WTC11 (cell line): ENCODE results near the gene CCL13.

Source experiments
- ESRRA ChIP-seq: sonication (generic); formaldehyde crosslinking; IDR thresholded peaks from 2 replicates; pipeline ENCODE4 v1.8.1; 2022; ENCODE audit warnings: mild to moderate bottlenecking, missing genetic modification reagents, borderline replicate concordance
- NFE2L1 ChIP-seq: sonication (generic); formaldehyde crosslinking; IDR thresholded peaks from 2 replicates; pipeline ENCODE4 v1.8.1; 2023; ENCODE audit warnings: missing genetic modification reagents
- TF ChIP-seq, protein P1 (sequence below): fragments of 200-600 bp; IDR thresholded peaks from 2 replicates; pipeline ENCODE4 v1.8.0; 2022; ENCODE audit warnings: antibody characterized with exemption
- TF ChIP-seq, protein P2 (sequence below): sonication (generic); formaldehyde crosslinking; IDR thresholded peaks from 2 replicates; pipeline ENCODE4 v1.8.1; 2023; ENCODE audit warnings: mild to moderate bottlenecking, moderate library complexity, missing genetic modification reagents
- TF ChIP-seq, protein P3 (sequence below): sonication (generic); formaldehyde crosslinking; IDR thresholded peaks from 2 replicates; pipeline ENCODE4 v1.8.0; 2022; ENCODE audit warnings: mild to moderate bottlenecking, missing genetic modification reagents
- TF ChIP-seq, protein P4 (sequence below): sonication (generic); formaldehyde crosslinking; conservative IDR thresholded peaks from 2 replicates; pipeline ENCODE4 v1.8.1; 2022; ENCODE audit warnings: mild to moderate bottlenecking, missing genetic modification reagents
- TF ChIP-seq, protein P5 (sequence below): sonication (generic); formaldehyde crosslinking; IDR thresholded peaks from 2 replicates; pipeline ENCODE4 v1.8.1; 2023; ENCODE audit warnings: mild to moderate bottlenecking, missing genetic modification reagents, moderate library complexity

DNA sequence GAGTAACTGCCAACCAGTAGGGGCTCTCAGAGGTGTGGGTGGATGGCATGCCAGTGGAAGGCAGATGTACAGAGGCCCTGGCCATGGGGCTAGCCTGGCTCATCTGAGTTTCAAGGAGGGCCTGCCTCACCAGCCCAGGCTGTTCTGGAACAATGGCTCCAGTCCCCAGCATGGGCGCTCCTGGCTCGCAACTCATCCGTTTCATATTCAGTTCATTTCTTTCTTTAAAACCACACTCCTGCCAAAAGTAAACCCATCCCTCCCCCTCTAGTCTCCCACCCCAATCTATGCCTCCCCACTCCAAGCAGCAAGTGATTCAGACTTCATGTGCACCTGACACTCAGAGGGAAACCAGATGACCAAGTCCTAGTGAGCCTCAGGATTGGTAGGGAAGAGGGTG, 2.4 kb downstream of the CCL13 start:
- TF ChIP-seq, protein P1, sequence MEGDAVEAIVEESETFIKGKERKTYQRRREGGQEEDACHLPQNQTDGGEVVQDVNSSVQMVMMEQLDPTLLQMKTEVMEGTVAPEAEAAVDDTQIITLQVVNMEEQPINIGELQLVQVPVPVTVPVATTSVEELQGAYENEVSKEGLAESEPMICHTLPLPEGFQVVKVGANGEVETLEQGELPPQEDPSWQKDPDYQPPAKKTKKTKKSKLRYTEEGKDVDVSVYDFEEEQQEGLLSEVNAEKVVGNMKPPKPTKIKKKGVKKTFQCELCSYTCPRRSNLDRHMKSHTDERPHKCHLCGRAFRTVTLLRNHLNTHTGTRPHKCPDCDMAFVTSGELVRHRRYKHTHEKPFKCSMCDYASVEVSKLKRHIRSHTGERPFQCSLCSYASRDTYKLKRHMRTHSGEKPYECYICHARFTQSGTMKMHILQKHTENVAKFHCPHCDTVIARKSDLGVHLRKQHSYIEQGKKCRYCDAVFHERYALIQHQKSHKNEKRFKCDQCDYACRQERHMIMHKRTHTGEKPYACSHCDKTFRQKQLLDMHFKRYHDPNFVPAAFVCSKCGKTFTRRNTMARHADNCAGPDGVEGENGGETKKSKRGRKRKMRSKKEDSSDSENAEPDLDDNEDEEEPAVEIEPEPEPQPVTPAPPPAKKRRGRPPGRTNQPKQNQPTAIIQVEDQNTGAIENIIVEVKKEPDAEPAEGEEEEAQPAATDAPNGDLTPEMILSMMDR, result no peak
- TF ChIP-seq ESRRA (CRISPR knock-in tag) (no peak), NFE2L1 (CRISPR knock-in tag) (no peak)
- TF ChIP-seq, protein P2, sequence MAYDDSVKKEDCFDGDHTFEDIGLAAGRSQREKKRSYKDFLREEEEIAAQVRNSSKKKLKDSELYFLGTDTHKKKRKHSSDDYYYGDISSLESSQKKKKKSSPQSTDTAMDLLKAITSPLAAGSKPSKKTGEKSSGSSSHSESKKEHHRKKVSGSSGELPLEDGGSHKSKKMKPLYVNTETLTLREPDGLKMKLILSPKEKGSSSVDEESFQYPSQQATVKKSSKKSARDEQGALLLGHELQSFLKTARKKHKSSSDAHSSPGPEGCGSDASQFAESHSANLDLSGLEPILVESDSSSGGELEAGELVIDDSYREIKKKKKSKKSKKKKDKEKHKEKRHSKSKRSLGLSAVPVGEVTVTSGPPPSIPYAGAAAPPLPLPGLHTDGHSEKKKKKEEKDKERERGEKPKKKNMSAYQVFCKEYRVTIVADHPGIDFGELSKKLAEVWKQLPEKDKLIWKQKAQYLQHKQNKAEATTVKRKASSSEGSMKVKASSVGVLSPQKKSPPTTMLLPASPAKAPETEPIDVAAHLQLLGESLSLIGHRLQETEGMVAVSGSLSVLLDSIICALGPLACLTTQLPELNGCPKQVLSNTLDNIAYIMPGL (CRISPR knock-in tag), result no peak
- TF ChIP-seq, protein P3, sequence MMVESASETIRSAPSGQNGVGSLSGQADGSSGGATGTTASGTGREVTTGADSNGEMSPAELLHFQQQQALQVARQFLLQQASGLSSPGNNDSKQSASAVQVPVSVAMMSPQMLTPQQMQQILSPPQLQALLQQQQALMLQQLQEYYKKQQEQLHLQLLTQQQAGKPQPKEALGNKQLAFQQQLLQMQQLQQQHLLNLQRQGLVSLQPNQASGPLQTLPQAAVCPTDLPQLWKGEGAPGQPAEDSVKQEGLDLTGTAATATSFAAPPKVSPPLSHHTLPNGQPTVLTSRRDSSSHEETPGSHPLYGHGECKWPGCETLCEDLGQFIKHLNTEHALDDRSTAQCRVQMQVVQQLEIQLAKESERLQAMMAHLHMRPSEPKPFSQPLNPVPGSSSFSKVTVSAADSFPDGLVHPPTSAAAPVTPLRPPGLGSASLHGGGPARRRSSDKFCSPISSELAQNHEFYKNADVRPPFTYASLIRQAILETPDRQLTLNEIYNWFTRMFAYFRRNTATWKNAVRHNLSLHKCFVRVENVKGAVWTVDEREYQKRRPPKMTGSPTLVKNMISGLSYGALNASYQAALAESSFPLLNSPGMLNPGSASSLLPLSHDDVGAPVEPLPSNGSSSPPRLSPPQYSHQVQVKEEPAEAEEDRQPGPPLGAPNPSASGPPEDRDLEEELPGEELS (CRISPR knock-in tag), result no peak
- TF ChIP-seq, protein P4, sequence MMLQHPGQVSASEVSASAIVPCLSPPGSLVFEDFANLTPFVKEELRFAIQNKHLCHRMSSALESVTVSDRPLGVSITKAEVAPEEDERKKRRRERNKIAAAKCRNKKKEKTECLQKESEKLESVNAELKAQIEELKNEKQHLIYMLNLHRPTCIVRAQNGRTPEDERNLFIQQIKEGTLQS (CRISPR knock-in tag), result no peak
- TF ChIP-seq, protein P5, sequence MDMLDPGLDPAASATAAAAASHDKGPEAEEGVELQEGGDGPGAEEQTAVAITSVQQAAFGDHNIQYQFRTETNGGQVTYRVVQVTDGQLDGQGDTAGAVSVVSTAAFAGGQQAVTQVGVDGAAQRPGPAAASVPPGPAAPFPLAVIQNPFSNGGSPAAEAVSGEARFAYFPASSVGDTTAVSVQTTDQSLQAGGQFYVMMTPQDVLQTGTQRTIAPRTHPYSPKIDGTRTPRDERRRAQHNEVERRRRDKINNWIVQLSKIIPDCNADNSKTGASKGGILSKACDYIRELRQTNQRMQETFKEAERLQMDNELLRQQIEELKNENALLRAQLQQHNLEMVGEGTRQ, result no peak
